ENCODE data around the gene RAB4B.

RAB4B gene

GRCh38 chr19:40797963-40798682 lies 20.1 kb downstream of the RAB4B start (continued):
- TF ChIP-seq ZFP3 (tag by site-specific recombination; IDR thresholded peaks at IDR 0.05; ENCODE audit: low read depth): no peak
- peak; percentile 73; the same call in 1 of the 2 replicates for TF ChIP-seq REPIN1 (tag by site-specific recombination; IDR thresholded peaks at IDR 0.05; ENCODE audit: low read depth)
- TF ChIP-seq ZNF549 (tag by site-specific recombination; IDR thresholded peaks at IDR 0.05): no peak
- TF ChIP-seq BCL11A (tag by site-specific recombination; IDR thresholded peaks at IDR 0.05; ENCODE audit: low read depth): no peak
- TF ChIP-seq ZNF707 (tag by site-specific recombination; IDR thresholded peaks at IDR 0.05): no peak
- no peak for TF ChIP-seq ZNF621 (tag by site-specific recombination; IDR thresholded peaks at IDR 0.05)
- TF ChIP-seq TSHZ1 (tag by site-specific recombination; IDR thresholded peaks at IDR 0.05; ENCODE audit: borderline replicate concordance): no peak
- TF ChIP-seq ZNF18 (tag by site-specific recombination; IDR thresholded peaks at IDR 0.05): no peak
- TF ChIP-seq ZBTB20 (tag by site-specific recombination; IDR thresholded peaks at IDR 0.05): peak; percentile 97
- TF ChIP-seq, protein P1, sequence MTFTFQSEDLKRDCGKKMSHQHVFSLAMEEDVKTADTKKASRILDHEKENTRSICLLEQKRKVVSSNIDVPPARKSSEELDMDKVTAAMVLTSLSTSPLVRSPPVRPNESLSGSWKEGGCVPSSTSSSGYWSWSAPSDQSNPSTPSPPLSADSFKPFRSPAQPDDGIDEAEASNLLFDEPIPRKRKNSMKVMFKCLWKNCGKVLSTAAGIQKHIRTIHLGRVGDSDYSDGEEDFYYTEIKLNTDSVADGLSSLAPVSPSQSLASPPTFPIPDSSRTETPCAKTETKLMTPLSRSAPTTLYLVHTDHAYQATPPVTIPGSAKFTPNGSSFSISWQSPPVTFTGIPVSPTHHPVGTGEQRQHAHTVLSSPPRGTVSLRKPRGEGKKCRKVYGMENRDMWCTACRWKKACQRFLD (tag by site-specific recombination; IDR thresholded peaks at IDR 0.05): no peak
- TF ChIP-seq ZSCAN5A (tag by site-specific recombination; IDR thresholded peaks at IDR 0.05): no peak
- no peak for TF ChIP-seq ZNF366 (tag by site-specific recombination; conservative IDR thresholded peaks at IDR 0.05)
- TF ChIP-seq SP2 (tag by site-specific recombination; IDR thresholded peaks at IDR 0.05): peak; percentile 25; the same call in 1 of the 2 replicates
- no peak for TF ChIP-seq ZNF19 (tag by site-specific recombination; IDR thresholded peaks at IDR 0.05; ENCODE audit: low read depth)
- TF ChIP-seq ZSCAN30 (tag by site-specific recombination; IDR thresholded peaks at IDR 0.05): no peak
- no peak for TF ChIP-seq SP3 (tag by site-specific recombination; IDR thresholded peaks at IDR 0.05)
- TF ChIP-seq ZNF324 (tag by site-specific recombination; IDR thresholded peaks at IDR 0.05): peak; percentile 64; the same call in 1 of the 2 replicates
- TF ChIP-seq ZNF561 (tag by site-specific recombination; IDR thresholded peaks at IDR 0.05; ENCODE audit: borderline replicate concordance): no peak; the same call in 1 of the 2 replicates
- TF ChIP-seq ZNF311 (tag by site-specific recombination; IDR thresholded peaks at IDR 0.05; ENCODE audit: borderline replicate concordance): no peak
- TF ChIP-seq ZNF518A (tag by site-specific recombination; conservative IDR thresholded peaks at IDR 0.05; ENCODE audit: low read depth): no peak; the same call in 1 of the 2 replicates
- no peak for TF ChIP-seq ZNF302 (tag by site-specific recombination; IDR thresholded peaks at IDR 0.05; ENCODE audit: low read depth)
- no peak for TF ChIP-seq ZNF433 (tag by site-specific recombination; IDR thresholded peaks at IDR 0.05; ENCODE audit: low read depth)
- no peak for TF ChIP-seq GLI2 (tag by site-specific recombination; IDR thresholded peaks at IDR 0.05; ENCODE audit: borderline replicate concordance, low read depth)
- TF ChIP-seq ZSCAN16 (tag by site-specific recombination; IDR thresholded peaks at IDR 0.05): no peak
- peak; percentile 27; the same call in 1 of the 2 replicates for TF ChIP-seq ZNF792 (tag by site-specific recombination; IDR thresholded peaks at IDR 0.05)
- peak; percentile 35; the same call in 1 of the 2 replicates for TF ChIP-seq ZNF138 (tag by site-specific recombination; IDR thresholded peaks at IDR 0.05; ENCODE audit: borderline replicate concordance)
- no peak for TF ChIP-seq SCRT1 (tag by site-specific recombination; IDR thresholded peaks at IDR 0.05; ENCODE audit: borderline replicate concordance)
